Umbilical cord (tissue), 1 donor: Measurements from ENCODE around the gene HDDC3. TPM values are rescaled to one million over a fixed set of nuclear protein-coding genes. Genes with fewer than 3 reads are reported as not detected.

Experiments used
- total RNA-seq: library from RNA; depleted of rRNA; stranded (reverse); fragments of >200 nt; gene quantifications from one replicate; pipeline ENCODE4 v1.2.3, GENCODE V29; 2014; ENCODE audit warnings: low replicate concordance; ENCODE audit not compliant: insufficient read depth

Gene HDDC3
- total RNA-seq, 1 donor from 2014 or later = 11.3 TPM

Other genes starting within 250 kb of the HDDC3 start
- gene BLM, start 215.2 kb downstream of the HDDC3 start, total RNA-seq = 4.1 TPM
- 22.9 TPM for gene FURIN, start 64.0 kb downstream of the HDDC3 start, total RNA-seq
- 30.8 TPM for gene FES, start 48.0 kb downstream of the HDDC3 start, total RNA-seq
- gene MAN2A2, start 29.2 kb downstream of the HDDC3 start, total RNA-seq = 41.4 TPM
- 56.1 TPM for gene UNC45A, start 2.7 kb upstream of the HDDC3 start, total RNA-seq
- 3.9 TPM for gene RCCD1, start 22.3 kb upstream of the HDDC3 start, total RNA-seq
- 30.1 TPM for gene PRC1, start 62.0 kb upstream of the HDDC3 start, total RNA-seq
- gene VPS33B, start 90.0 kb upstream of the HDDC3 start, total RNA-seq = 30.3 TPM
- gene SV2B, start 167.7 kb upstream of the HDDC3 start, total RNA-seq = 2.6 TPM